Keratinocyte (primary cell): ENCODE results near the gene YIPF2. TPM values are rescaled to one million over a fixed set of nuclear protein-coding genes. Genes with fewer than 3 reads are reported as not detected.

ENCODE experiments used
- DNase-seq: peaks from one replicate; pipeline ENCODE4 v3.0.0-alpha.2; 2011; ENCODE audit warnings: low read depth, missing footprints, low spot score
- FAIRE-seq: peaks from 2 replicates; lab custom pipeline; 2011; peaks lifted over from hg19 to GRCh38; lab: Jason Lieb, UNC
- H2AFZ ChIP-seq: 2 replicates; pipeline ENCODE4 v1.6.0; 2012; ENCODE audit warnings: low read length, control low read depth, inconsistent platforms; ENCODE audit not compliant: control insufficient read depth
- H3K27ac ChIP-seq: 2 replicates; pipeline ENCODE4 v1.5.1; 2011; ENCODE audit warnings: low read length; ENCODE audit not compliant: control insufficient read depth, insufficient read depth
- H3K27me3 ChIP-seq: 3 replicates; pipeline ENCODE4 v1.6.0; 2011; ENCODE audit warnings: low read length; ENCODE audit not compliant: control insufficient read depth, insufficient read depth; ENCODE audit errors: extremely low read depth
- H3K36me3 ChIP-seq, 2 experiments: 2 replicates in 1 of 2; 3 replicates in 1 of 2; pipeline ENCODE4 v1.5.1; 2011; ENCODE audit warnings: low read length in 2 of 2, mild to moderate bottlenecking in 1 of 2; ENCODE audit not compliant: control insufficient read depth in 2 of 2, insufficient read depth in 2 of 2; ENCODE audit errors: extremely low read depth in 1 of 2
- H3K4me1 ChIP-seq: 3 replicates; pipeline ENCODE4 v1.5.1; 2011; ENCODE audit warnings: low read length; ENCODE audit not compliant: control insufficient read depth, insufficient read depth; ENCODE audit errors: extremely low read depth
- H3K4me2 ChIP-seq: 3 replicates; pipeline ENCODE4 v1.6.0; 2011; ENCODE audit warnings: low read depth, low read length; ENCODE audit not compliant: control insufficient read depth, insufficient read depth; ENCODE audit errors: extremely low read depth
- H3K4me3 ChIP-seq, 3 experiments: fragments of 200-600 bp in 1 of 3; sonication (generic) in 1 of 3; 2 replicates in 2 of 3; 3 replicates in 1 of 3; pipeline ENCODE4 v1.5.1; 2011 to 2016; ENCODE audit warnings: low read length in 3 of 3, mild to moderate bottlenecking in 3 of 3, control low read depth in 2 of 3, inconsistent platforms in 1 of 3, low read depth in 1 of 3, mixed read lengths in 1 of 3, mixed run types in 1 of 3, moderate library complexity in 1 of 3; ENCODE audit not compliant: control insufficient read depth in 2 of 3, insufficient read depth in 2 of 3; ENCODE audit errors: extremely low read depth in 1 of 3
- H3K79me2 ChIP-seq: 2 replicates; pipeline ENCODE4 v1.6.0; 2012; ENCODE audit warnings: low read length; ENCODE audit not compliant: control insufficient read depth, insufficient read depth
- H3K9ac ChIP-seq: 3 replicates; pipeline ENCODE4 v1.6.0; 2011; ENCODE audit warnings: low read length; ENCODE audit not compliant: control insufficient read depth, insufficient read depth; ENCODE audit errors: extremely low read depth
- H3K9me1 ChIP-seq: 3 replicates; pipeline ENCODE4 v1.6.0; 2011; ENCODE audit warnings: low read length; ENCODE audit not compliant: control insufficient read depth, insufficient read depth; ENCODE audit errors: extremely low read depth
- H3K9me3 ChIP-seq: 2 replicates; pipeline ENCODE4 v1.5.1; 2012; ENCODE audit warnings: low read depth, low read length; ENCODE audit not compliant: control insufficient read depth
- H4K20me1 ChIP-seq: 3 replicates; pipeline ENCODE4 v1.6.0; 2011; ENCODE audit warnings: low read length; ENCODE audit not compliant: control insufficient read depth, insufficient read depth; ENCODE audit errors: extremely low read depth
- CTCF ChIP-seq, 3 experiments: IDR thresholded peaks in 1 of 3; conservative IDR thresholded peaks in 1 of 3; optimal IDR thresholded peaks in 1 of 3; 2 replicates in 2 of 3; 3 replicates in 1 of 3; pipeline versions ENCODE3 to v1.5.1; 2011; ENCODE audit warnings: low read length in 3 of 3, mild to moderate bottlenecking in 3 of 3, moderate library complexity in 2 of 3, control low read depth in 1 of 3, inconsistent platforms in 1 of 3; ENCODE audit not compliant: insufficient read depth in 2 of 3; ENCODE audit errors: extremely low read depth in 1 of 3
- EZH2 ChIP-seq: IDR thresholded peaks from one replicate; pipeline ENCODE4 v1.6.1; 2012; ENCODE audit warnings: inconsistent platforms, mild to moderate bottlenecking, low read length, moderate library complexity
- dilution Hi-C: fragments of 300-500 bp; cut with MboI; formaldehyde crosslinking; loops from one replicate; pipeline ENCODE4 v1.7.0; 2020; ENCODE audit warnings: low sequenced_read_pairs; ENCODE audit not compliant: extremely low pct_ligation_motif_present
- polyA plus RNA-seq, 5 experiments: library from polyadenylated mRNA; depleted of rRNA in 3 of 5; stranded (reverse) in 3 of 5; stranded (forward) in 1 of 5; unstranded in 1 of 5; fragments of >200 nt; gene quantifications; 1 replicate in 1 of 5; 2 replicates in 3 of 5; 3 replicates in 1 of 5; pipeline versions ENCODE4 v1.2.1 to v1.2.3, GENCODE V29; 2011 to 2012; ENCODE audit warnings: missing spikeins in 2 of 5, low read depth in 1 of 5, low replicate concordance in 1 of 5

YIPF2 gene
- polyA plus RNA-seq, 1 donor (not counting 4 experiments of a cell fraction or from before 2014, with no cell fraction given), result 26.9 TPM

- DNase-seq (no peak), FAIRE-seq (no peak)
- Histone ChIP-seq H3K4me1 (peaks cover 20% of the 10 kb centered on the region), H3K9me1 (peaks cover 4% of the 10 kb centered on the region), H3K79me2 (peaks cover 53% of the 10 kb centered on the region), H3K27ac (no peak overlapping the region), H3K9ac (no peak overlapping the region), H2AFZ (no peak overlapping the region), H3K4me2 (no peak overlapping the region), H4K20me1 (peaks cover 5% of the 10 kb centered on the region), H3K4me3 (no peak overlapping the region), H3K36me3 (no peaks in the 10 kb centered on the region), H3K27me3 (no peaks in the 10 kb centered on the region), H3K9me3 (no peaks in the 10 kb centered on the region)
- dilution Hi-C loops, result no loop called here
- no peak for TF ChIP-seq CTCF (optimal IDR thresholded peaks at IDR 0.05 in 1 of 3, IDR thresholded peaks at IDR 0.05 in 1 of 3, conservative IDR thresholded peaks at IDR 0.05 in 1 of 3; ENCODE audit: extremely low read depth in 1 of 3, insufficient read depth in 2 of 3, low read length in 3 of 3)
- TF ChIP-seq EZH2, result no peak
These were observed 31.4 kb downstream of the YIPF2 start for GRCh38 chr19:10896851-10897526.

GRCh38 chr19:10895920-10896319 is 32.5 kb downstream of the YIPF2 start:
- Histone ChIP-seq H3K9me1 (peaks cover 10% of the 10 kb centered on the region), H3K79me2 (peaks cover 48% of the 10 kb centered on the region), H3K4me1 (peaks cover 30% of the 10 kb centered on the region), H3K9ac (no peak overlapping the region), H4K20me1 (peaks cover 9% of the 10 kb centered on the region), H3K9me3 (no peaks in the 10 kb centered on the region), H3K27ac (no peak overlapping the region), H2AFZ (no peak overlapping the region), H3K36me3 (no peaks in the 10 kb centered on the region), H3K4me3 (no peak overlapping the region), H3K4me2 (no peak overlapping the region), H3K27me3 (no peaks in the 10 kb centered on the region)
- DNase-seq, result no peak
- TF ChIP-seq CTCF (optimal IDR thresholded peaks at IDR 0.05 in 1 of 3, IDR thresholded peaks at IDR 0.05 in 1 of 3, conservative IDR thresholded peaks at IDR 0.05 in 1 of 3; ENCODE audit: extremely low read depth in 1 of 3, insufficient read depth in 2 of 3, low read length in 3 of 3), result peak in 1 of 3 experiments; percentile 2
- no peak for TF ChIP-seq EZH2
- dilution Hi-C loops, result no loop called here
- FAIRE-seq, result no peak
